SU-DHL-6 (cell line): Measurements from ENCODE around the gene HDGFL2.

Experiments
- H2AFZ ChIP-seq: fragments of 200-600 bp; sonication (generic); 2 replicates; pipeline ENCODE4 v1.6.1; 2014; ENCODE audit warnings: low read depth, mild to moderate bottlenecking, moderate library complexity, mixed read lengths, antibody characterized with exemption, low read length; ENCODE audit not compliant: severe bottlenecking
- H3F3A ChIP-seq: fragments of 200-600 bp; shearing (Covaris generic); 2 replicates; pipeline ENCODE4 v1.6.0; 2016; ENCODE audit warnings: antibody characterized with exemption, mild to moderate bottlenecking; ENCODE audit not compliant: insufficient read depth
- H3K27ac ChIP-seq: fragments of 200-600 bp; sonication (generic); 2 replicates; pipeline ENCODE4 v1.5.1; 2016; ENCODE audit warnings: low read depth, mild to moderate bottlenecking, low read length, moderate library complexity, mixed read lengths
- H3K27me3 ChIP-seq: fragments of 200-600 bp; sonication (generic), shearing (Covaris generic); 2 replicates; pipeline ENCODE4 v1.6.0; 2014; ENCODE audit warnings: mild to moderate bottlenecking, low read length
- H3K36me3 ChIP-seq: fragments of 200-600 bp; sonication (generic); 2 replicates; pipeline ENCODE4 v1.6.1; 2014; ENCODE audit warnings: mild to moderate bottlenecking, low read length, mixed read lengths
- H3K4me2 ChIP-seq: fragments of 300-600, 200-600 bp; shearing (Covaris generic), sonication (generic); 2 replicates; pipeline ENCODE4 v1.6.0; 2014; ENCODE audit warnings: low read length, low read depth, mild to moderate bottlenecking; ENCODE audit not compliant: poor library complexity, severe bottlenecking
- H3K4me3 ChIP-seq: fragments of 200-600 bp; sonication (generic); 2 replicates; pipeline ENCODE4 v1.5.1; 2014; ENCODE audit warnings: antibody characterized with exemption, low read length, mild to moderate bottlenecking, mixed read lengths; ENCODE audit not compliant: insufficient read depth, poor library complexity, severe bottlenecking
- H3K79me2 ChIP-seq: fragments of 200-600 bp; sonication (generic); 2 replicates; pipeline ENCODE4 v1.6.1; 2014; ENCODE audit warnings: mild to moderate bottlenecking, low read length, moderate library complexity; ENCODE audit not compliant: insufficient read depth
- H3K9ac ChIP-seq: fragments of 200-600 bp; sonication (generic); 2 replicates; pipeline ENCODE4 v1.7.0; 2014; ENCODE audit warnings: mild to moderate bottlenecking, low read length
- H3K9me2 ChIP-seq: fragments of 200-600 bp; sonication (generic); replicated peaks from 2 replicates; pipeline ENCODE4 v1.6.1; 2014; ENCODE audit warnings: low read length; ENCODE audit not compliant: insufficient read depth
- H3K9me3 ChIP-seq: fragments of 200-600 bp; sonication (generic); 2 replicates; pipeline ENCODE4 v1.6.1; 2014; ENCODE audit warnings: low read length, mixed read lengths; ENCODE audit not compliant: insufficient read depth
- H4K20me1 ChIP-seq: fragments of 200-600 bp; sonication (generic); 2 replicates; pipeline ENCODE4 v1.6.1; 2014; ENCODE audit warnings: low read depth, mild to moderate bottlenecking, antibody characterized with exemption, low read length, moderate library complexity, mixed read lengths
- EZH2phosphoT487 ChIP-seq: fragments of 200-600 bp; sonication (generic), shearing (Covaris generic); conservative IDR thresholded peaks from 2 replicates; pipeline ENCODE4 v1.6.1; 2018; ENCODE audit warnings: mild to moderate bottlenecking, antibody characterized with exemption, low read length, moderate library complexity, mixed read lengths
- TF ChIP-seq, protein P1 (sequence below): fragments of 200-600 bp; sonication (generic); IDR thresholded peaks from one replicate; pipeline ENCODE4 v1.5.1; 2017; ENCODE audit warnings: antibody characterized with exemption, mild to moderate bottlenecking, low read length, moderate library complexity; ENCODE audit not compliant: insufficient read depth, poor library complexity, severe bottlenecking

Gene HDGFL2

DNA sequence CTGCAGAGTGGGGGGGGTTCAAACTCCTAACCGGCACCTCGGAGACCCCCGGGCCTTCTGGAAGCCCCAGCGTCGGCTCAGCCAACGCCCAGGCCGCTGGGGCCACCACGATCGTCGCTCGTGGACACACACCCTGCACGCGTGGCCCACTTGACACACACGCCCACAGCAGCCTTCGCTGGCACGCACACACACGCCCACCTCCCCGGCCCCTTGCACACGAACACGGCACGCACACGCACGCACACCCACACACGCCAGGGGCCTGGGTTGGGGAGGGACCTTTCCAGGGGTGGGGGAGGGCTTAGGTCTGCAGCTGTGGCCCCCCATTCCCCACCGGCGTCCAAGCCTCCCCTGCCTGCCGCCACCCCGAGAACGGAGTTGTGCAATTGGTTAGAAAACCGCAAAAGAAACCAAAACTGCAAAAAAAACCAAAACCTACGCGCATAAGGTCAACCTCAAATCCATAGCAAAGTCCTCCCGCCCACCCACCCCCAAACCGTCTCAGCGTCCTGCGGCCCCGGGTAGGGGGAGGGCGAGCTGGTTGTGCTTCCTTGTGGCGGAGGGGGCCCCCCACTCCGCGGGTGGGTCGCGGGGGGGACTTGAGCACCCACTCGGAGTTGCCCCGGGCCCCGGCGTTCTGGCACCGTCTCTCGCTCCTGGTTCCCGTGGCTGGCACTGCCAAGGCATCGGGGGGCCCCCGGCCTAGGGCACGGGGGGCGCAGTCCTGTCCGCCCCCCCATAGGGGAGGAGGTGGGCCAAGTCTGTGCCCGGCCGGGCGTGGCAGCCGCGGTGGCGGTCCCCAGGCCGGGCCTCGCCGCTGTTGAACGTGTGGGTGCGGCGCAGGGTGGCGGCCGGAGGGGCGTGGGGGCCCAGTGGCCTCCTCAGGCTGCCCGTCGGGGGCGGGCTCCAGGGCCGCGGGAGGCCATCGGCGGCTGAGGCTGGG lies 71.1 kb downstream of the HDGFL2 start:
- H3K27ac ChIP-seq = no peak overlapping the region
- H3K36me3 ChIP-seq = no peaks in the 10 kb centered on the region
- no peak overlapping the region for H3K9ac ChIP-seq
- no peak for TF ChIP-seq EZH2phosphoT487
- TF ChIP-seq, protein P1, sequence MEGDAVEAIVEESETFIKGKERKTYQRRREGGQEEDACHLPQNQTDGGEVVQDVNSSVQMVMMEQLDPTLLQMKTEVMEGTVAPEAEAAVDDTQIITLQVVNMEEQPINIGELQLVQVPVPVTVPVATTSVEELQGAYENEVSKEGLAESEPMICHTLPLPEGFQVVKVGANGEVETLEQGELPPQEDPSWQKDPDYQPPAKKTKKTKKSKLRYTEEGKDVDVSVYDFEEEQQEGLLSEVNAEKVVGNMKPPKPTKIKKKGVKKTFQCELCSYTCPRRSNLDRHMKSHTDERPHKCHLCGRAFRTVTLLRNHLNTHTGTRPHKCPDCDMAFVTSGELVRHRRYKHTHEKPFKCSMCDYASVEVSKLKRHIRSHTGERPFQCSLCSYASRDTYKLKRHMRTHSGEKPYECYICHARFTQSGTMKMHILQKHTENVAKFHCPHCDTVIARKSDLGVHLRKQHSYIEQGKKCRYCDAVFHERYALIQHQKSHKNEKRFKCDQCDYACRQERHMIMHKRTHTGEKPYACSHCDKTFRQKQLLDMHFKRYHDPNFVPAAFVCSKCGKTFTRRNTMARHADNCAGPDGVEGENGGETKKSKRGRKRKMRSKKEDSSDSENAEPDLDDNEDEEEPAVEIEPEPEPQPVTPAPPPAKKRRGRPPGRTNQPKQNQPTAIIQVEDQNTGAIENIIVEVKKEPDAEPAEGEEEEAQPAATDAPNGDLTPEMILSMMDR = no peak
- no peaks in the 10 kb centered on the region for H3K27me3 ChIP-seq
- no peaks in the 10 kb centered on the region for H4K20me1 ChIP-seq
- H3K4me2 ChIP-seq = no peak overlapping the region
- no peak overlapping the region for H2AFZ ChIP-seq
- H3F3A ChIP-seq = no peaks in the 10 kb centered on the region
- H3K9me3 ChIP-seq = no peaks in the 10 kb centered on the region
- H3K79me2 ChIP-seq = no peaks in the 10 kb centered on the region
- no peak overlapping the region for H3K4me3 ChIP-seq
- H3K9me2 ChIP-seq = no peaks in the 10 kb centered on the region

DNA sequence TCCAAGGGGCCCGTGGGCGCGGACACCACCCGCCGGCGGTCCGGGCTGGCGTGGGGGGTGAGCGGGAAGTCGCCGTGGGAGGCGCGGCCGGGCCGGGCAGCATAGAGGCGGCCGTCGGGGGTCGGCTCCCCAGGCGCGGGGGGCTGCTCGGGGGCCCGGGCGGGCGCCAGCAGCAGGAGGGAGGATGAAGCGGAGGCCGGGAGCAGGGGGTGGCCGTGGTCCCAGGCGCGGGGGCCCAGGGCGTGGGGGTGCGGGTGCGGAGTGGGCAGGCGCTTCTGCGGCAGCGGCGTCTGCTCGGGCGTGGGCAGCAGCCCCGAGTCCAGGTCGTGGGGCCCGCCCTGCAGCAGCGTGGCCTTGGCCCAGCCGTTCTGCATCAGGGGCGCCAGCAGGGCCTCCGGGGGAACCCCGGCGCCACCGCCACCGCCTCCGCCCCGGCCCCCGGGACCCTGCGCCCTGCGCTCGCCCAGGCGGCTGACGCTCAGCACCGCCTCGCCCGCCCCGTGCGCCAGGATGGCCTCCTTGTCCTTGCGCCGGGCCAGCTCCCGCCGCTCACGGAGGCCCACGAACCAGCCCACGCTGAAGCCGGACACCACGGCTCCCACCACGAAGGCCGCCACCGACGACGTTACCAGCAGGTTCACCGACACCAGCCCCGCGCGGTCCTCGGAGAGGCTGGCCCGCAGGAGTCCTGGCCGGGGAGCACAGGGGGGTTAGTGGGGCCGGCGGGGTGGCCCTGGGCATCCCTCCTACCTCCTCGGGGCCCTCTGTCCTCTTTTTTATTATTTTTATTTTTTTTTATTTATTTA lies 71.9 kb downstream of the HDGFL2 start:
- no peaks in the 10 kb centered on the region for H4K20me1 ChIP-seq
- H3K9me2 ChIP-seq = no peaks in the 10 kb centered on the region
- H2AFZ ChIP-seq = no peak overlapping the region
- no peak overlapping the region for H3K9ac ChIP-seq
- H3F3A ChIP-seq = no peaks in the 10 kb centered on the region
- H3K79me2 ChIP-seq = no peaks in the 10 kb centered on the region
- no peaks in the 10 kb centered on the region for H3K27me3 ChIP-seq
- no peaks in the 10 kb centered on the region for H3K36me3 ChIP-seq
- H3K4me2 ChIP-seq = no peak overlapping the region
- no peak overlapping the region for H3K4me3 ChIP-seq
- no peaks in the 10 kb centered on the region for H3K9me3 ChIP-seq
- no peak for TF ChIP-seq EZH2phosphoT487
- TF ChIP-seq, protein P1 = no peak
- no peak overlapping the region for H3K27ac ChIP-seq

- H2AFZ ChIP-seq = no peak overlapping the region
- no peaks in the 10 kb centered on the region for H3K36me3 ChIP-seq
- no peak for TF ChIP-seq EZH2phosphoT487
- TF ChIP-seq, protein P1 = no peak
- no peaks in the 10 kb centered on the region for H4K20me1 ChIP-seq
- H3K9me2 ChIP-seq = no peaks in the 10 kb centered on the region
- no peaks in the 10 kb centered on the region for H3K9me3 ChIP-seq
- no peaks in the 10 kb centered on the region for H3K79me2 ChIP-seq
- no peak overlapping the region for H3K4me2 ChIP-seq
- no peaks in the 10 kb centered on the region for H3K27me3 ChIP-seq
- H3K4me3 ChIP-seq = no peak overlapping the region
- H3F3A ChIP-seq = no peaks in the 10 kb centered on the region
- no peak overlapping the region for H3K9ac ChIP-seq
- no peak overlapping the region for H3K27ac ChIP-seq
Measured at GRCh38 chr19:4547303-4548237, 75.5 kb downstream of the HDGFL2 start.
